SK-N-SH (cell line): ENCODE data around the gene EMILIN2.

Experiments used
- CTCF ChIP-seq: fragments of 200-600 bp; sonication (generic); IDR thresholded peaks from 2 replicates; pipeline ENCODE4 v1.6.1; 2017; ENCODE audit warnings: antibody characterized with exemption, mild to moderate bottlenecking, moderate library complexity
- EZH2phosphoT487 ChIP-seq: fragments of 200-600 bp; sonication (generic); IDR thresholded peaks from 2 replicates; pipeline ENCODE4 v1.6.1; 2017; ENCODE audit warnings: low read depth, mixed run types, mild to moderate bottlenecking, antibody characterized with exemption, moderate library complexity, borderline replicate concordance
- FOXM1 ChIP-seq: IDR thresholded peaks from 2 replicates; pipeline ENCODE4 v1.4.0; 2012; ENCODE audit warnings: low read depth, mild to moderate bottlenecking
- GABPA ChIP-seq: IDR thresholded peaks from 2 replicates; pipeline ENCODE4 v1.4.0; 2012; ENCODE audit warnings: low read depth, mild to moderate bottlenecking
- MAX ChIP-seq: IDR thresholded peaks from 2 replicates; pipeline ENCODE4 v1.4.0; 2012; ENCODE audit warnings: low read depth
- MEF2A ChIP-seq: IDR thresholded peaks from 2 replicates; pipeline ENCODE4 v1.4.0; 2012; ENCODE audit warnings: low read depth, borderline replicate concordance
- NRF1 ChIP-seq: IDR thresholded peaks from 2 replicates; pipeline ENCODE4 v1.6.1; 2012; ENCODE audit warnings: low read depth, mild to moderate bottlenecking, low read length
- POLR2AphosphoS5 ChIP-seq: IDR thresholded peaks from 2 replicates; pipeline ENCODE4 v1.6.1; 2012; ENCODE audit warnings: low read depth, low read length
- REST ChIP-seq: IDR thresholded peaks from 2 replicates; pipeline ENCODE4 v1.6.1; 2012; ENCODE audit warnings: mild to moderate bottlenecking, low read depth, low read length, moderate library complexity
- RFX5 ChIP-seq: IDR thresholded peaks from 2 replicates; pipeline ENCODE4 v1.6.1; 2012; ENCODE audit warnings: mild to moderate bottlenecking, improper control_type of control experiment, low read length
- SMC3 ChIP-seq: IDR thresholded peaks from 2 replicates; pipeline ENCODE4 v1.6.1; 2012; ENCODE audit warnings: low read depth, low read length, improper control_type of control experiment
- TCF12 ChIP-seq: IDR thresholded peaks from 2 replicates; pipeline ENCODE4 v1.4.0; 2012
- USF1 ChIP-seq: IDR thresholded peaks from 2 replicates; pipeline ENCODE4 v1.4.0; 2012; ENCODE audit warnings: low read depth, borderline replicate concordance

- TF ChIP-seq CTCF (no peak), MAX (no peak), USF1 (no peak), POLR2AphosphoS5 (no peak), REST (no peak), GABPA (no peak), TCF12 (no peak), MEF2A (no peak), SMC3 (no peak), FOXM1 (no peak), EZH2phosphoT487 (no peak), NRF1 (no peak), RFX5 (no peak)
Observed at GRCh38 chr18:2903006-2903405, 56.2 kb downstream of the EMILIN2 start.
